HepG2 (cell line): ENCODE results near the gene GSTT2B. TPM values are rescaled to one million over a fixed set of nuclear protein-coding genes. Genes with fewer than 3 reads are reported as not detected.

Experiments used
- ATAC-seq: fragments of 200-7000 bp; cut with Tn5 transposase; 3 replicates; pipeline ENCODE4 v1.9.1; 2020; ENCODE audit warnings: mild to moderate bottlenecking, moderate library complexity
- BruUV-seq: library from RNA; stranded (reverse); fragments of 400-500 nt; replicated peaks from 2 replicates; lab custom pipeline; 2021; lab: Mats Ljungman, UMichigan
- CTCF ChIA-PET: fragments of 300-600 bp; formaldehyde crosslinking; extraction: SDS; loops from one replicate; lab custom pipeline; 2021; ENCODE audit warnings: low total read pairs, inconsistent platforms, low intra/inter-chr PET ratio; lab: Yijun Ruan, JAX
- POLR2A ChIA-PET: fragments of 350-600 bp; sonication (Branson Sonifier 250); formaldehyde crosslinking; loops from one replicate; lab custom pipeline; 2020; ENCODE audit warnings: antibody characterized with exemption, inconsistent platforms; lab: Yijun Ruan, JAX
- DNase-seq: peaks from one replicate; pipeline ENCODE4 v3.0.0-alpha.2; 2015; ENCODE audit warnings: low spot score
- FAIRE-seq: peaks from 3 replicates; lab custom pipeline; 2011; peaks lifted over from hg19 to GRCh38; lab: Jason Lieb, UNC
- H2AFZ ChIP-seq: one replicate; pipeline ENCODE4 v1.6.1; 2011; ENCODE audit warnings: low read length, inconsistent platforms
- H3K27ac ChIP-seq: fragments of 300-600 bp; 3 replicates; pipeline ENCODE4 v1.8.0; 2011; ENCODE audit warnings: mixed run types, mild to moderate bottlenecking, mixed read lengths, low read length, inconsistent platforms; ENCODE audit not compliant: insufficient read depth; ENCODE audit errors: extremely low read length
- H3K27me3 ChIP-seq, 2 experiments: fragments of 200-600 bp in 1 of 2; 2 replicates in 1 of 2; 3 replicates in 1 of 2; pipeline versions ENCODE4 v1.6.0 to v1.8.0; 2011; ENCODE audit warnings: low read length in 2 of 2, mild to moderate bottlenecking in 2 of 2, moderate library complexity in 2 of 2, inconsistent platforms in 1 of 2; ENCODE audit not compliant: insufficient read depth in 2 of 2, control insufficient read depth in 1 of 2
- H3K36me3 ChIP-seq, 2 experiments: fragments of 200-600 bp in 1 of 2; replicated peaks in 1 of 2; 2 replicates in 1 of 2; 3 replicates in 1 of 2; pipeline versions ENCODE4 v1.5.1 to v1.8.0; 2011; ENCODE audit warnings: low read length in 2 of 2, inconsistent platforms in 1 of 2; ENCODE audit not compliant: insufficient read depth in 2 of 2, control insufficient read depth in 1 of 2
- H3K4me1 ChIP-seq: 2 replicates; pipeline ENCODE4 v1.5.1; 2012; ENCODE audit warnings: low read length, inconsistent platforms; ENCODE audit not compliant: insufficient read depth
- H3K4me2 ChIP-seq: 2 replicates; pipeline ENCODE4 v1.6.0; 2011; ENCODE audit warnings: low read depth, low read length, inconsistent platforms
- H3K4me3 ChIP-seq, 3 experiments: fragments of 200-600 bp in 1 of 3; sonication (generic), shearing (Covaris generic) in 1 of 3; replicated peaks in 1 of 3; 2 replicates each; pipeline ENCODE4 v1.5.1; 2011 to 2016; ENCODE audit warnings: low read length in 3 of 3, inconsistent platforms in 2 of 3, low read depth in 2 of 3, mild to moderate bottlenecking in 2 of 3, control low read depth in 1 of 3, mixed read lengths in 1 of 3; ENCODE audit not compliant: insufficient read depth in 1 of 3
- H3K79me2 ChIP-seq: one replicate; pipeline ENCODE4 v1.6.1; 2011; ENCODE audit warnings: low read length, inconsistent platforms; ENCODE audit not compliant: insufficient read depth
- H3K9ac ChIP-seq: 2 replicates; pipeline ENCODE4 v1.6.0; 2011; ENCODE audit warnings: mild to moderate bottlenecking, low read depth, low read length, inconsistent platforms; ENCODE audit not compliant: insufficient read depth
- H3K9me3 ChIP-seq: 2 replicates; pipeline ENCODE4 v1.5.1; 2012; ENCODE audit warnings: mild to moderate bottlenecking, low read length
- H4K20me1 ChIP-seq: 2 replicates; pipeline ENCODE4 v1.6.0; 2011; ENCODE audit warnings: inconsistent platforms, mild to moderate bottlenecking, low read length, moderate library complexity; ENCODE audit not compliant: insufficient read depth
- CBFB ChIP-seq: sonication (generic); formaldehyde crosslinking; IDR thresholded peaks from 2 replicates; pipeline ENCODE4 v1.4.0; 2020; ENCODE audit warnings: missing genetic modification reagents
- JUNB ChIP-seq: sonication (generic); formaldehyde crosslinking; IDR thresholded peaks from 2 replicates; pipeline ENCODE4 v1.8.0; 2022; ENCODE audit warnings: missing genetic modification reagents, mild to moderate bottlenecking, borderline replicate concordance
- NBN ChIP-seq: fragments of 450-650 bp; conservative IDR thresholded peaks from 2 replicates; pipeline ENCODE4 v1.6.1; 2017
- PATZ1 ChIP-seq: sonication (generic); formaldehyde crosslinking; IDR thresholded peaks from 2 replicates; pipeline ENCODE4 v1.4.0; 2020; ENCODE audit warnings: missing genetic modification reagents
- PHF20 ChIP-seq: sonication (generic); formaldehyde crosslinking; IDR thresholded peaks from 2 replicates; pipeline ENCODE4 v1.5.0; 2020; ENCODE audit warnings: mild to moderate bottlenecking, missing genetic modification reagents
- PHF21A ChIP-seq: sonication (generic); formaldehyde crosslinking; IDR thresholded peaks from 2 replicates; pipeline ENCODE4 v1.5.0; 2020; ENCODE audit warnings: mild to moderate bottlenecking, missing genetic modification reagents
- SMC3 ChIP-seq: IDR thresholded peaks from 2 replicates; pipeline ENCODE4 v1.6.1; 2011; ENCODE audit warnings: low read length, improper control_type of control experiment
- TCF7 ChIP-seq: sonication (generic); IDR thresholded peaks from 2 replicates; pipeline ENCODE4 v1.6.1; 2016; ENCODE audit warnings: antibody characterized with exemption, low read depth
- ZBTB3 ChIP-seq: sonication (generic); formaldehyde crosslinking; IDR thresholded peaks from 2 replicates; pipeline ENCODE4 v1.4.0; 2020; ENCODE audit warnings: low read depth, mild to moderate bottlenecking, moderate library complexity, missing genetic modification reagents, borderline replicate concordance
- ZC3H4 ChIP-seq: sonication (generic); formaldehyde crosslinking; IDR thresholded peaks from 2 replicates; pipeline ENCODE4 v1.4.0; 2020; ENCODE audit warnings: missing genetic modification reagents, borderline replicate concordance
- ZNF407 ChIP-seq: sonication (generic); formaldehyde crosslinking; IDR thresholded peaks from one replicate; pipeline ENCODE4 v1.5.1; 2020; ENCODE audit warnings: mild to moderate bottlenecking, missing genetic modification reagents; ENCODE audit errors: not compliant biosample characterization
- ZNF788 ChIP-seq: sonication (generic); formaldehyde crosslinking; IDR thresholded peaks from 2 replicates; pipeline ENCODE4 v1.5.0; 2020; ENCODE audit warnings: mild to moderate bottlenecking, missing genetic modification reagents, borderline replicate concordance
- ZNF800 ChIP-seq: sonication (generic); formaldehyde crosslinking; IDR thresholded peaks from 2 replicates; pipeline ENCODE4 v1.4.0; 2020; ENCODE audit warnings: missing genetic modification reagents
- WGBS: methylation state at CpG from one replicate; pipeline ENCODE4 v1.1.6; 2017; ENCODE audit warnings: low lambda C conversion rate; 5-methylcytosine and 5-hydroxymethylcytosine counted together
- in situ Hi-C: cut with HindIII; loops from 2 replicates; pipeline ENCODE4 v1.10.0; 2017; ENCODE audit warnings: low pct_unique_long_range_greater_than_20kb; ENCODE audit not compliant: extremely low pct_ligation_motif_present
- intact Hi-C: fragments of 100-400 bp; cut with micrococcal nuclease; formaldehyde crosslinking; loops from one replicate; pipeline ENCODE4 v1.10.0; 2022; ENCODE audit not compliant: unreplicated experiment
- polyA plus RNA-seq, 8 experiments: library from polyadenylated mRNA; depleted of rRNA in 3 of 8; stranded (reverse) in 7 of 8; unstranded in 1 of 8; fragments of >200 nt; fragmentation: Illumina TruSeq in 4 of 8; extraction: Trizol in 4 of 8; gene quantifications; 2 replicates each; pipeline versions ENCODE4 v1.2.1 to v1.2.3, GENCODE V29; 2011 to 2016; ENCODE audit warnings: low read depth in 4 of 8, missing spikeins in 1 of 8, mixed read lengths in 1 of 8; ENCODE audit not compliant: insufficient read depth in 1 of 8
- total RNA-seq, 5 experiments: library from RNA; depleted of rRNA; stranded (reverse); fragments of >200 nt; fragmentation: Illumina TruSeq; extraction: Trizol; gene quantifications; 2 replicates each; pipeline ENCODE4 v1.2.3, GENCODE V29; 2016; ENCODE audit warnings: low read depth in 1 of 5

Gene GSTT2B
- total and polyA plus RNA-seq, 2 of the 13 experiments (the other 11 are each of a cell fraction or from before 2014, with no cell fraction given): 1.5 to 3.9 TPM

GRCh38 chr22:23939017-23939357 lies 22.0 kb downstream of the GSTT2B start:
- H3K27ac ChIP-seq: no peak overlapping the region
- CTCF ChIA-PET: no interaction called here
- intact Hi-C loops: no loop called here
- no peaks in the 10 kb centered on the region for H3K27me3 ChIP-seq
- BruUV-seq: no TSS peak
- 24% methylated on average over 3 of the region's 3 CpGs for WGBS
- ATAC-seq (peak; percentile 58), DNase-seq (no peak), FAIRE-seq (no peak)
- H3K9me3 ChIP-seq: no peaks in the 10 kb centered on the region
- POLR2A ChIA-PET: interaction anchor here (1.0 kb wide), 2 partner anchors 58 to 242 kb away, joined by 3 to 5 read pairs; no protein-coding TSS in a partner anchor
- H4K20me1 ChIP-seq: no peaks in the 10 kb centered on the region
- peaks cover 18% of the 10 kb centered on the region for H3K4me1 ChIP-seq
- peak overlapping the region; percentile 44; the same call in 1 of the 2 replicates for H3K4me2 ChIP-seq
- no peaks in the 10 kb centered on the region for H3K79me2 ChIP-seq
- H3K9ac ChIP-seq: no peak overlapping the region
- no peak overlapping the region for H2AFZ ChIP-seq
- no peak overlapping the region for H3K4me3 ChIP-seq
- in situ Hi-C loops: loop anchor here (5.0 kb wide), 1 partner anchor 68 kb away; the partner anchor contains the start of gene GSTT4
- H3K36me3 ChIP-seq: no peaks in the 10 kb centered on the region
- TF ChIP-seq JUNB (CRISPR knock-in tag) (no peak), ZBTB3 (CRISPR knock-in tag) (no peak), PHF20 (CRISPR knock-in tag) (no peak), PHF21A (CRISPR knock-in tag) (0 out of 2 replicates have a peak, but pooled peaks have one; percentile 4), TCF7 (no peak; the same call in 1 of the 2 replicates), ZNF788 (CRISPR knock-in tag) (peak; percentile 25; the same call in 1 of the 2 replicates), ZC3H4 (CRISPR knock-in tag) (no peak), PATZ1 (CRISPR knock-in tag) (no peak), ZNF800 (CRISPR knock-in tag) (no peak), NBN (no peak), ZNF407 (CRISPR knock-in tag) (no peak), CBFB (CRISPR knock-in tag) (peak; percentile 52; the same call in 1 of the 2 replicates), SMC3 (no peak)
